GM10248 (cell line): ENCODE measurements around the gene ITGB4.

Experiments used
- CTCF ChIA-PET: fragments of 300-600 bp; sonication (Branson Sonifier 250); formaldehyde crosslinking; extraction: SDS; loops from one replicate; lab custom pipeline; 2021; ENCODE audit warnings: antibody characterized with exemption; lab: Yijun Ruan, JAX
- POLR2A ChIA-PET: fragments of 350-650 bp; sonication (Branson Sonifier 250); formaldehyde crosslinking; extraction: SDS; loops from one replicate; lab custom pipeline; 2020; ENCODE audit warnings: antibody characterized with exemption; lab: Yijun Ruan, JAX
- DNase-seq: peaks from one replicate; pipeline ENCODE4 v3.0.0; 2012; ENCODE audit errors: extremely low spot score
- TF ChIP-seq, protein P1 (sequence below): IDR thresholded peaks from 2 replicates; pipeline ENCODE4 v1.5.1; 2012; ENCODE audit warnings: mild to moderate bottlenecking, low read depth; ENCODE audit errors: extremely low read depth, missing control alignments, control extremely low read depth

The ITGB4 gene

GRCh38 chr17:75724016-75725003, 3.1 kb downstream of the ITGB4 start:
- no peak for DNase-seq
- ChIA-PET POLR2A (no interaction called here), CTCF (interaction anchor here (1.9 to 4.9 kb wide), 4 partner anchors 22 to 91 kb away, joined by 5 to 28 read pairs (median 16); partner anchors contain the start of gene SMIM5)
- TF ChIP-seq, protein P1, sequence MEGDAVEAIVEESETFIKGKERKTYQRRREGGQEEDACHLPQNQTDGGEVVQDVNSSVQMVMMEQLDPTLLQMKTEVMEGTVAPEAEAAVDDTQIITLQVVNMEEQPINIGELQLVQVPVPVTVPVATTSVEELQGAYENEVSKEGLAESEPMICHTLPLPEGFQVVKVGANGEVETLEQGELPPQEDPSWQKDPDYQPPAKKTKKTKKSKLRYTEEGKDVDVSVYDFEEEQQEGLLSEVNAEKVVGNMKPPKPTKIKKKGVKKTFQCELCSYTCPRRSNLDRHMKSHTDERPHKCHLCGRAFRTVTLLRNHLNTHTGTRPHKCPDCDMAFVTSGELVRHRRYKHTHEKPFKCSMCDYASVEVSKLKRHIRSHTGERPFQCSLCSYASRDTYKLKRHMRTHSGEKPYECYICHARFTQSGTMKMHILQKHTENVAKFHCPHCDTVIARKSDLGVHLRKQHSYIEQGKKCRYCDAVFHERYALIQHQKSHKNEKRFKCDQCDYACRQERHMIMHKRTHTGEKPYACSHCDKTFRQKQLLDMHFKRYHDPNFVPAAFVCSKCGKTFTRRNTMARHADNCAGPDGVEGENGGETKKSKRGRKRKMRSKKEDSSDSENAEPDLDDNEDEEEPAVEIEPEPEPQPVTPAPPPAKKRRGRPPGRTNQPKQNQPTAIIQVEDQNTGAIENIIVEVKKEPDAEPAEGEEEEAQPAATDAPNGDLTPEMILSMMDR = no peak

DNA sequence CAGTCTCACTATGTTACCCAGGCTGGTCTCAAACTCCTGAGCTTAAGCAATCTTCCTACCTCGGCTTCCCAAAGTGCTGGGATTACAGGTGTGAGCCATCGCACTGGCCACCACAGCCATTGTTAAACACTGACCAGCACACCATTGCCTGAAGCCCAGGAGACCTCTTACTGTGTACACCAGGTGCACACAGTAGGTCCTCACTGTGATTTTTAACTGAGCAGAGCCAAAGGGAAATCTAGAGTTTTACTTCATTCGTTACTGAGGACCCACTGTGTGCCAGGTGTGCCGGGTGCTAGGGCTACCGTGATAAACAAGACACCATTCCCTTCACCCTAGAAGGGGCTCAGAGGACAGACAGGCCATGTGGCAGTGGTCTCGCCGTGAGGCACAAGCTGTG, 4.2 kb downstream of the ITGB4 start:
- no peak for DNase-seq
- TF ChIP-seq, protein P1 = no peak
- POLR2A ChIA-PET = no interaction called here
- CTCF ChIA-PET = interaction anchor here (1.0 to 4.9 kb wide), 5 partner anchors 10 to 124 kb away, joined by 3 to 28 read pairs (median 16); partner anchors contain the start of gene SMIM5

DNA sequence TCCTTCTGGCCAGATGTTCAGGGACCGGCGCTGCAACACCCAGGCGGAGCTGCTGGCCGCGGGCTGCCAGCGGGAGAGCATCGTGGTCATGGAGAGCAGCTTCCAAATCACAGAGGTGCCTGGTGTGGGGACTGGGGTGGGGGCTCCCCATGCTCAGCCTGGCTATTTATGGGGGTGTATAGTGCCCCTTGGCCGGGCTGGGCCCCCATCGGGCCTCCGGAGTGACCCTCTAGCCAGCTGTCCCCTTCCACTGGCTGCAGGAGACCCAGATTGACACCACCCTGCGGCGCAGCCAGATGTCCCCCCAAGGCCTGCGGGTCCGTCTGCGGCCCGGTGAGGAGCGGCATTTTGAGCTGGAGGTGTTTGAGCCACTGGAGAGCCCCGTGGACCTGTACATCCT, 6.1 kb downstream of the ITGB4 start:
- ChIA-PET POLR2A (no interaction called here), CTCF (interaction anchor here (0.7 to 4.9 kb wide), 6 partner anchors 11 to 814 kb away, joined by 3 to 28 read pairs (median 11); partner anchors contain the start of gene SMIM5)
- TF ChIP-seq, protein P1 = no peak
- DNase-seq = no peak

DNA sequence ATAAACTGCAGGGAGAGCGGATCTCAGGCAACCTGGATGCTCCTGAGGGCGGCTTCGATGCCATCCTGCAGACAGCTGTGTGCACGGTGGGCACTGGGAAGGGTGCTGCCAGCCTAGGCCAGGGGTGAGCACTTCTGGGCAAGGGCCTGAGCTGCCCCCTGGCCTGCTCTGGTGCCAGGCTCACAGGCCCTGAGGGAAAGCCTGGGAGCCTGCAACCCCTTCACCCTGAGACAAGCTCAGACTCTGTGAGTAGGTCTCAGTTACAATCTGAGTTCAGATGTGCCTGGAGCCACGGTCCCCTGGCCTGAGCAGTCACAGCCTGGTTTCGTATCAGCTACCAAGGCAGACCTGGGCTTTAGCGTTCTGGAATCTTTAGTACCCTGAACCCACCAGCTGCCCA, 8.1 kb downstream of the ITGB4 start:
- no peak for DNase-seq
- ChIA-PET CTCF (interaction anchor here (1.0 to 4.4 kb wide), 6 partner anchors 9 to 96 kb away, joined by 3 to 24 read pairs (median 4); partner anchors contain the start of gene SMIM5), POLR2A (interaction anchor here (1.3 kb wide), 1 partner anchor 51 kb away, joined by 4 read pairs; no protein-coding TSS in a partner anchor)
- TF ChIP-seq, protein P1 = no peak

GRCh38 chr17:75730065-75730464, 8.8 kb downstream of the ITGB4 start:
- no peak for DNase-seq

More at GRCh38 chr17:75730065-75730464, 8.8 kb downstream of the ITGB4 start:
- ChIA-PET POLR2A (interaction anchor here (1.3 kb wide), 1 partner anchor 50 kb away, joined by 4 read pairs; no protein-coding TSS in a partner anchor), CTCF (interaction anchor here (1.0 to 4.4 kb wide), 6 partner anchors 8 to 97 kb away, joined by 3 to 24 read pairs (median 4); partner anchors contain the start of gene SMIM5)
- TF ChIP-seq, protein P1 = no peak
